Mesodermal cell (in vitro differentiated cells): ENCODE results near the gene SLC16A11.

Experiments
- H3K27ac ChIP-seq: 2 replicates; pipeline ENCODE4 v1.7.0; 2013; ENCODE audit warnings: mild to moderate bottlenecking, low read depth, low read length, moderate library complexity; ENCODE audit not compliant: severe bottlenecking
- H3K36me3 ChIP-seq: 2 replicates; pipeline ENCODE4 v1.7.1; 2013; ENCODE audit warnings: mild to moderate bottlenecking, low read length, moderate library complexity; ENCODE audit not compliant: control insufficient read depth, insufficient read depth
- H3K4me1 ChIP-seq: one replicate; pipeline ENCODE4 v1.7.1; 2013; ENCODE audit warnings: mild to moderate bottlenecking, low read length; ENCODE audit not compliant: insufficient read depth, control insufficient read depth, poor library complexity, severe bottlenecking
- H3K4me3 ChIP-seq: 2 replicates; pipeline ENCODE4 v1.7.0; 2013; ENCODE audit warnings: low read length, control low read depth, mild to moderate bottlenecking; ENCODE audit not compliant: insufficient read depth, poor library complexity, severe bottlenecking; ENCODE audit errors: extremely low read depth
- H3K9me3 ChIP-seq: 2 replicates; pipeline ENCODE4 v1.7.1; 2013; ENCODE audit warnings: mild to moderate bottlenecking, low read length, moderate library complexity; ENCODE audit not compliant: control insufficient read depth
- WGBS, 2 experiments: methylation state at CpG; one replicate each; pipeline ENCODE4 v1.1.5; 2013; ENCODE audit warnings: missing lambda C conversion rate in 2 of 2; ENCODE audit not compliant: insufficient coverage in 2 of 2; 5-methylcytosine and 5-hydroxymethylcytosine counted together

SLC16A11 gene

GRCh38 chr17:7041607-7042500, 2.0 kb downstream of the SLC16A11 start:
- H3K4me1 ChIP-seq: peaks cover 18% of the 10 kb centered on the region
- peak overlapping the region; percentile 11 for H3K4me3 ChIP-seq
- H3K36me3 ChIP-seq: no peaks in the 10 kb centered on the region
- H3K27ac ChIP-seq: no peak overlapping the region
- H3K9me3 ChIP-seq: no peaks in the 10 kb centered on the region
- WGBS, 2 experiments: 11 to 14% methylated on average over 28 to 34 of the region's 43 CpGs

GRCh38 chr17:7039832-7040231, 4.1 kb downstream of the SLC16A11 start:
- Histone ChIP-seq H3K27ac (no peak overlapping the region), H3K4me3 (no peak overlapping the region), H3K9me3 (no peaks in the 10 kb centered on the region), H3K36me3 (no peaks in the 10 kb centered on the region), H3K4me1 (peaks cover 13% of the 10 kb centered on the region)
- WGBS, 2 experiments: 79 to 93% methylated on average over 2 to 5 of the region's 5 CpGs

GRCh38 chr17:7038025-7038862, 5.6 kb downstream of the SLC16A11 start:
- 90 to 91% methylated on average over 18 of the region's 19 CpGs for WGBS, 2 experiments
- no peaks in the 10 kb centered on the region for H3K9me3 ChIP-seq

DNA sequence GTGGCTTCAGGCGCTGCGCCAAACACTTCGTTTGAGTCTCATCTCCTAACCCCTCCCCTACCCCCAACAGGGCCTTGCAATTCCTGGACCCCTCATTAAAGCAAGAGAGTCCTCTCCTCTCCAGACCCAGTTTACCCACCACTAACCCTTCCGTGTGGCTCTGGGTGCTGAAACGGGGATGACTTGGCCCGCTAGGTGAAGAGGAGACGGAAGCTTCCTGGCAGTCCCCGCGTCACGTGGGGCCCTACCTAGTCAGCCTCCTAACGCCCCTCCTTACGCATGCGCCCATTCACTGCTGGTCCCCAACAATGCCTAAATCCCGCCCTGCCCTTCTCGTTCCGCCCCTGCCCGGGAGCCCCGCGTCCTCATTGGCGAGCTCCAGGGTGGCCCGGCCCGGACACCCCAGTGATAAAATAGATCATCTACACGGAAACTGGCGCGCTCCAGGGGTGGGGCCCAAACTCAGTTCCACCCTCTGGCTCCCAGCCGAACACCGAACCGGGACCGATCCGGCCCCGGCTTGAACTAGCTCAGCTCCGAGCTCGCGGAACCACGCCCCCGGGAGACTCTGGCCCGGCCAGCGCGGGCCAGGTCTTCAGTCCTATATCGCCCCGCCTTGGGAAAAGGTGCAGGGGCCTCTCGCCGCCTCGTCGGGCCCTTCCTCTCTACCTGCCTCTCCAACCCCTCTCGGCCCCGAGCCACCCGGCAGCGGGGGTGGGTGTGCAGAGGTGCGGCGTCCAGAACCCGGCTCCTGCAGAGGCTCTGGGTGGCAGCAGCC, 8.1 kb downstream of the SLC16A11 start, which contains the start of gene SLC16A13:
SLC16A13 (plus strand) TSS at position 425 of the 778 bp plus-strand sequence. CDS start 368 bp downstream, outside the sequence.
- Histone ChIP-seq H3K4me1 (peaks cover 4% of the 10 kb centered on the region), H3K9me3 (no peaks in the 10 kb centered on the region), H3K27ac (peak within 1 kb of the TSS; percentile 68), H3K4me3 (peak within 1 kb of the TSS; percentile 77), H3K36me3 (no peaks in the 10 kb centered on the region)
- WGBS, 2 experiments: 2 to 3% methylated on average over 28 to 49 of the region's 52 CpGs

More at GRCh38 chr17:7038025-7038862, 5.6 kb downstream of the SLC16A11 start:
- Histone ChIP-seq H3K27ac (no peak overlapping the region), H3K4me1 (peaks cover 13% of the 10 kb centered on the region), H3K4me3 (no peak overlapping the region), H3K36me3 (no peaks in the 10 kb centered on the region)

GRCh38 chr17:7034955-7035590, 8.8 kb downstream of the SLC16A11 start:
- 14 to 23% methylated on average over 5 to 6 of the region's 7 CpGs for WGBS, 2 experiments

DNA sequence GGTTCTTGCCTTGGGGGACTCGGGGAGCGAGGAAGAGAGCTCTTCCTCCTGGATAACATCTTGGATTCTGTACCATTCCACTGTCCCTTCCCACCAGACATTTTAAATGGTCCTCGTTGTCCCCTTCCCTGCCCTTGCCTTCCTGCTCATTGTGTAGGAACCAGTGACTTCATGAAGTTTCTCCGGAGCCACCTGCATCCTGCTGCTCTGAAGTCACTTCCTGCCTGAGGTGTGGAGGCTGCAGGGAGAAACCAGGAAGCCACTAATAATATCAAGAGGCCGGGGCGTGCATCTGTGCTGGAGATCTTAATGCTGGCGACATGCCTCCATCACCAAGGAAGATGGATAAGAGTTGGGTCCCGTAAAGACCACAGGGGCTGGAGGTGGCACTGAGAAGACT, 14.2 kb downstream of the SLC16A11 start:
- 91% methylated on average over 4 to 7 of the region's 8 CpGs for WGBS, 2 experiments
- Histone ChIP-seq H3K4me1 (no peaks in the 10 kb centered on the region), H3K36me3 (no peaks in the 10 kb centered on the region), H3K9me3 (no peaks in the 10 kb centered on the region), H3K27ac (no peak overlapping the region), H3K4me3 (no peak overlapping the region)

More at GRCh38 chr17:7034955-7035590, 8.8 kb downstream of the SLC16A11 start:
- Histone ChIP-seq H3K4me3 (peak overlapping the region; percentile 77), H3K36me3 (no peaks in the 10 kb centered on the region), H3K27ac (peak overlapping the region; percentile 68), H3K4me1 (peaks cover 4% of the 10 kb centered on the region), H3K9me3 (no peaks in the 10 kb centered on the region)

GRCh38 chr17:7029096-7029495, 14.8 kb downstream of the SLC16A11 start:
- WGBS, 2 experiments: 100% methylated on average over 1 of the region's 3 CpGs

GRCh38 chr17:7027335-7027734, 16.6 kb downstream of the SLC16A11 start:
- no peaks in the 10 kb centered on the region for H3K36me3 ChIP-seq
- H3K27ac ChIP-seq: no peak overlapping the region
- H3K4me3 ChIP-seq: no peak overlapping the region
- 87 to 92% methylated on average over 12 of the region's 13 CpGs for WGBS, 2 experiments
- no peaks in the 10 kb centered on the region for H3K9me3 ChIP-seq
- no peaks in the 10 kb centered on the region for H3K4me1 ChIP-seq

More at GRCh38 chr17:7029096-7029495, 14.8 kb downstream of the SLC16A11 start:
- no peaks in the 10 kb centered on the region for H3K36me3 ChIP-seq
- H3K4me1 ChIP-seq: no peaks in the 10 kb centered on the region
- no peak overlapping the region for H3K27ac ChIP-seq
- no peaks in the 10 kb centered on the region for H3K9me3 ChIP-seq
- H3K4me3 ChIP-seq: no peak overlapping the region

DNA sequence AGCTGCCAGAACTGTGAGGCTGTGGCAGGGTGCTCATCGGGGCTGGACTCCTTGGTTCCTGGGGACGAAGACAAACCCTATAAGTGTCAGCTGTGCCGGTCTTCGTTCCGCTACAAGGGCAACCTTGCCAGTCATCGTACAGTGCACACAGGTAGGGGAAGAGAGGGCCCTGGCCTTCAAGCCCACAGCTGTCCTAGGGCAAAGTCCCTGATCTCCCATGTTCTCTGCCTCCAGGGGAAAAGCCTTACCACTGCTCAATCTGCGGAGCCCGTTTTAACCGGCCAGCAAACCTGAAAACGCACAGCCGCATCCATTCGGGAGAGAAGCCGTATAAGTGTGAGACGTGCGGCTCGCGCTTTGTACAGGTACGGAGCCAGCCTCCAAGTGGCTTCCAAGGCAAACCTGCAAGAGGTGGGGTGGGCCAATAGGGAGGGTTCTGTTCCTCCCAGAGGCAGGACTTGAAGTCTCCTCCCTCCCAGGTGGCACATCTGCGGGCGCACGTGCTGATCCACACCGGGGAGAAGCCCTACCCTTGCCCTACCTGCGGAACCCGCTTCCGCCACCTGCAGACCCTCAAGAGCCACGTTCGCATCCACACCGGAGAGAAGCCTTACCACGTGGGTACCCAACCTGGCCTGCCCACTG, 17.3 kb downstream of the SLC16A11 start:
- 91 to 94% methylated on average over 26 to 27 of the region's 29 CpGs for WGBS, 2 experiments
- H3K9me3 ChIP-seq: no peaks in the 10 kb centered on the region
- H3K36me3 ChIP-seq: no peaks in the 10 kb centered on the region
- H3K4me3 ChIP-seq: no peak overlapping the region
- H3K27ac ChIP-seq: no peak overlapping the region
- H3K4me1 ChIP-seq: no peaks in the 10 kb centered on the region
